ENCODE data around the gene CCL4. TPM values are rescaled to one million over a fixed set of nuclear protein-coding genes. Genes with fewer than 3 reads are reported as not detected.
"Not testable (repeated sequence)": the region's sequence is repeated elsewhere in the genome, so short reads cannot be mapped to it uniquely, and the experiment has no call there.

CCL4 gene
- total and polyA plus RNA-seq, 4 donors = 1.7 to 4.6 (median 2.8) TPM

DNA sequence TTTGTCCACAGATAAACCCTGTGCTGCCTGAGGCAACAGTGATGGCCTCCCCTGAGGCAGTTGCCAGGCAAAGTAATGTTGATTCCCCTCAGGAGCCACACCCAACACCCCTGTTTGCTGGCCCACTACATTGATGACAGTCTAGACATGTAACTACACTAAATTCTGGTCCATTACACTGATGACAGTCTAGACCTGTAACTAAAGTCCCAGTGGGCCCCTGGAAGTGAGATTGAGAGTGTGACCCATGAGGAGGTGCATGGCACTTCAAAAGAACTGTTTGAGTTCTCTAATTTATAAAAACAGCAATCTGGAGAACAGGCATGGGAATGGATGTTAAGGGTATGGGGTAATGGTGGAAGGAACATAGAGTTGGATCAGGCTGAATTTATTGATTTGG lies 8.9 kb downstream of the CCL4 start (continued):
- TF ChIP-seq, protein P1, sequence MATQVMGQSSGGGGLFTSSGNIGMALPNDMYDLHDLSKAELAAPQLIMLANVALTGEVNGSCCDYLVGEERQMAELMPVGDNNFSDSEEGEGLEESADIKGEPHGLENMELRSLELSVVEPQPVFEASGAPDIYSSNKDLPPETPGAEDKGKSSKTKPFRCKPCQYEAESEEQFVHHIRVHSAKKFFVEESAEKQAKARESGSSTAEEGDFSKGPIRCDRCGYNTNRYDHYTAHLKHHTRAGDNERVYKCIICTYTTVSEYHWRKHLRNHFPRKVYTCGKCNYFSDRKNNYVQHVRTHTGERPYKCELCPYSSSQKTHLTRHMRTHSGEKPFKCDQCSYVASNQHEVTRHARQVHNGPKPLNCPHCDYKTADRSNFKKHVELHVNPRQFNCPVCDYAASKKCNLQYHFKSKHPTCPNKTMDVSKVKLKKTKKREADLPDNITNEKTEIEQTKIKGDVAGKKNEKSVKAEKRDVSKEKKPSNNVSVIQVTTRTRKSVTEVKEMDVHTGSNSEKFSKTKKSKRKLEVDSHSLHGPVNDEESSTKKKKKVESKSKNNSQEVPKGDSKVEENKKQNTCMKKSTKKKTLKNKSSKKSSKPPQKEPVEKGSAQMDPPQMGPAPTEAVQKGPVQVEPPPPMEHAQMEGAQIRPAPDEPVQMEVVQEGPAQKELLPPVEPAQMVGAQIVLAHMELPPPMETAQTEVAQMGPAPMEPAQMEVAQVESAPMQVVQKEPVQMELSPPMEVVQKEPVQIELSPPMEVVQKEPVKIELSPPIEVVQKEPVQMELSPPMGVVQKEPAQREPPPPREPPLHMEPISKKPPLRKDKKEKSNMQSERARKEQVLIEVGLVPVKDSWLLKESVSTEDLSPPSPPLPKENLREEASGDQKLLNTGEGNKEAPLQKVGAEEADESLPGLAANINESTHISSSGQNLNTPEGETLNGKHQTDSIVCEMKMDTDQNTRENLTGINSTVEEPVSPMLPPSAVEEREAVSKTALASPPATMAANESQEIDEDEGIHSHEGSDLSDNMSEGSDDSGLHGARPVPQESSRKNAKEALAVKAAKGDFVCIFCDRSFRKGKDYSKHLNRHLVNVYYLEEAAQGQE (IDR thresholded peaks at IDR 0.05) = no peak
- TF ChIP-seq HNF4A (conservative IDR thresholded peaks at IDR 0.05) = no peak
- TF ChIP-seq, protein P2, sequence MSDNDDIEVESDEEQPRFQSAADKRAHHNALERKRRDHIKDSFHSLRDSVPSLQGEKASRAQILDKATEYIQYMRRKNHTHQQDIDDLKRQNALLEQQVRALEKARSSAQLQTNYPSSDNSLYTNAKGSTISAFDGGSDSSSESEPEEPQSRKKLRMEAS (IDR thresholded peaks at IDR 0.05) = no peak
- no peak for TF ChIP-seq FOXA2 (IDR thresholded peaks at IDR 0.05)

DNA sequence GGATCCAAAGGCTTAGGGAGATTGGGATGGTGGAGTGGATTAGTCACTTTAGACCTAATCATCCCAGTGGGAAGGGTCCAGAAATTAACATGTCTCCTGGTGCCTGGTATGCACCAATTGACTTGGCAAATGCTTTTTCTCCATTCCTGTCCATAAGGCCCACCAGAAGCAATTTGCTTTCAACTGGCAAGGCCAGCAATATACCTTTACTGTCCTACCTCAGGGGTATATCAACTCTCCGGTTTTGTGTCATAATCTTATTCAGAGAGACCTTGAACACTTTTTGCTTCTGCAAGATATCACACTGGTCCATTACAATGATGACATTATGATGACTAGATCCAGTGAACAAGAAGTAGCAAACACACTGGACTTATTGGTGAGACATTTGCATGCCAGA lies 9.5 kb downstream of the CCL4 start:
- not testable (repeated sequence) for H3K36me3 ChIP-seq (ENCODE audit: control insufficient read depth in 4 of 4, insufficient read depth in 3 of 4, low read depth in 1 of 4, low read length in 3 of 4); H3K4me1 ChIP-seq (ENCODE audit: control insufficient read depth in 4 of 4, insufficient read depth in 4 of 4, low read length in 3 of 4); H3K27ac ChIP-seq (ENCODE audit: low read depth in 1 of 2, low read length in 2 of 2); H3K4me3 ChIP-seq (ENCODE audit: low read depth in 1 of 3, low read length in 3 of 3); DNase-seq (ENCODE audit: low spot score); H3K27me3 ChIP-seq (ENCODE audit: control insufficient read depth in 4 of 4, insufficient read depth in 4 of 4, low read length in 3 of 4); H3K9ac ChIP-seq (ENCODE audit: low read depth in 1 of 2, low read length in 2 of 2); H3K9me3 ChIP-seq (ENCODE audit: control insufficient read depth in 4 of 4, low read length in 3 of 4)
- 95% methylated on average over 1 of the region's 1 CpG for whole genome bisulfite sequencing

DNA sequence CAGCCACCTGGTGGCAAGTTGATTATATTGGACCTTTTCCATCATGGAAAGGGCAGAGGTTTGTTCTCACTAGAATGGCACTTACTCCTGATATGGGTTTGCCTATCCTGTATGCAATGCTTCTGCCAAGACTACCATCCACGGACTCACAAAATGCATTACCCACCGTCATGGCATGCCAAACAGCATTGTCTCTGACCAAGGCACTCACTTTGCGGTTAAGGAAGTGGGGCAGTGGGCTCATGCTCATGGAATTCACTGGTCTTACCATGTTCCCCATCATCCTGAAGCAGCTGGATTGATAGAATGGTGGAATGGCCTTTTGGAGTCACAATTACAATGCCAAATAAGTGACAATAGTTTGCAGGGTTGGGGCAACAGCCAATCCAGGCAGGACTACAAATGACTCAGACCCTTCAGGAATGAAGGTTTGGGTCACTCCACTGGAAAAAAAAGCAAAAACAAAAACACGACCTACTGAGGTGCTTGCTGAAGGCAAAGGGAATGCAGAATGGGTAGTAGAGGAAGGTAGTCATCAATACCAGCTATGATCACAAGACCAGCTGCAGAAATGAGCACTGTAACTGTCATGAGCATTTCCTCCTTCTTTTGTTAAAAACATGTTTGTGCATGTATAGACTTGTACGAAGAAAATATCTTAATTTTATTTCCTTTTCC lies 11.5 kb downstream of the CCL4 start:
- not testable (repeated sequence) for H3K4me3 ChIP-seq (ENCODE audit: low read depth in 1 of 3, low read length in 3 of 3); H3K36me3 ChIP-seq (ENCODE audit: control insufficient read depth in 4 of 4, insufficient read depth in 3 of 4, low read depth in 1 of 4, low read length in 3 of 4); H3K27me3 ChIP-seq (ENCODE audit: control insufficient read depth in 4 of 4, insufficient read depth in 4 of 4, low read length in 3 of 4); H3K27ac ChIP-seq (ENCODE audit: low read depth in 1 of 2, low read length in 2 of 2); H3K9me3 ChIP-seq (ENCODE audit: control insufficient read depth in 4 of 4, low read length in 3 of 4); H3K4me1 ChIP-seq (ENCODE audit: control insufficient read depth in 4 of 4, insufficient read depth in 4 of 4, low read length in 3 of 4); H3K9ac ChIP-seq (ENCODE audit: low read depth in 1 of 2, low read length in 2 of 2); DNase-seq (ENCODE audit: low spot score)
- 90% methylated on average over 5 of the region's 5 CpGs for WGBS

DNA sequence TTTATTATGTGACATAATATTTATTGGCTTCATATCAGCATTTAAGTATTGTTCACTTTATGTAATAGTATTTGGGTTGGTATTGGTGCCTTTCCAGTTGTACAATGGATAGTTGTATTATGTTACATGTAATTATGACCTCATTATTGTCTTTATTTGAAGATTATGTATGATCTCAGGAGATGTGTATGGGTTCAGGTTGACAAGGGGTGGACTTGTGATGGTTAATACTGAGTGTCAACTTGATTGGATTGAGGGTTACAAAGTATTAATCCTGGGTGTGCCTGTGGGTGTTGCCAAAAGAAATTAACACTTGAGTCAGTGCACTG lies 12.0 kb downstream of the CCL4 start:
- not testable (repeated sequence) for DNase-seq (ENCODE audit: low spot score); H3K27ac ChIP-seq (ENCODE audit: low read depth in 1 of 2, low read length in 2 of 2); H3K9ac ChIP-seq (ENCODE audit: low read depth in 1 of 2, low read length in 2 of 2); H3K4me1 ChIP-seq (ENCODE audit: control insufficient read depth in 4 of 4, insufficient read depth in 4 of 4, low read length in 3 of 4); H3K4me3 ChIP-seq (ENCODE audit: low read depth in 1 of 3, low read length in 3 of 3); H3K36me3 ChIP-seq (ENCODE audit: control insufficient read depth in 4 of 4, insufficient read depth in 3 of 4, low read depth in 1 of 4, low read length in 3 of 4); H3K9me3 ChIP-seq (ENCODE audit: control insufficient read depth in 4 of 4, low read length in 3 of 4); H3K27me3 ChIP-seq (ENCODE audit: control insufficient read depth in 4 of 4, insufficient read depth in 4 of 4, low read length in 3 of 4)

DNA sequence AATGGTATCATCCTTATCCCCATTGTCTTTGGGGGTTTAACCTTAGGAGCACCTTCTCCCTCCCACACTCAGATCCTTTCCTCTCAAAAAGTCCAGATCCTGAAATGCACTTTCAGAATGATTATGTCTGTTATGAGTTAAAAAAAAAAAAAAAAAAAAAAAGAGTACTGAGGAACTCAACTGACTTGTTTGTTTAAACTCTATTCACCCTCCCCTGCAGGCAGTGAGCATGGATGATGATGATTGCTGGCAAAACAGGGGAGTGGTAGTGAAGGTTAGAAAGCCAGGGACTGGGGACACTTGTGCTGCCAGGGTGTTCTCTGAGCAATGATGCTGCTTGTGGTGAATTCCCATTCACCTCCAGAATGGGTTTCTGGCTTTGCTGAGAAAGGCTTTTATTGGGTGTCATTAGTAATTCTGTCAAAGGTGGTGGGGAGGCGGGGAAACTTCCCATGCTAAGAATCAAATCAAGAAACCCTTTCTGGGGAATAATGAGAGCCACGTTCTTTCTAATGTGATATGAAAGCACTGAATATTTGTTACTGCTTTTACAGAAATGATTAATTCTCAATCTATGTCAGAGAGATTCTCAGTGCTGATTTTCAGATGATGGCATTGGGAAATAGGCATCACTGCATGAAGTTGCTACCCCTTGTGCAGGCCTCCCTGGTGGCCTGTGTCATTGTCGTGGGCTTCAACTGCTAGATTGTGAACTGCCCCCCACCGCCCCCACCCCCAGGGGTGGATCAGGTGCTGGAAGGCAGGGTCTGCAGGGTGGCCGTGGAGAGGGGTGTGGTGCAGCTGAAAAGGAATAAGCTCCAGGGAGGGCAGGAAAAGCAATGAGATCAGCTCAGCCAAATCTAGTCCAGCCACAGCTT lies 14.1 kb downstream of the CCL4 start:
- no peak overlapping the region for H3K9ac ChIP-seq (ENCODE audit: low read depth in 1 of 2, low read length in 2 of 2)
- H3K36me3 ChIP-seq (ENCODE audit: control insufficient read depth in 4 of 4, insufficient read depth in 3 of 4, low read depth in 1 of 4, low read length in 3 of 4) = no peaks in the 10 kb centered on the region
- H3K27me3 ChIP-seq (ENCODE audit: control insufficient read depth in 4 of 4, insufficient read depth in 4 of 4, low read length in 3 of 4) = no peaks in the 10 kb centered on the region
- H3K4me3 ChIP-seq (ENCODE audit: low read depth in 1 of 3, low read length in 3 of 3) = no peak overlapping the region
- H3K27ac ChIP-seq (ENCODE audit: low read depth in 1 of 2, low read length in 2 of 2) = no peak overlapping the region
- TF ChIP-seq RAD21 (IDR thresholded peaks at IDR 0.05) = no peak
- 62% methylated on average over 5 of the region's 5 CpGs for WGBS
- no peaks in the 10 kb centered on the region for H3K9me3 ChIP-seq (ENCODE audit: control insufficient read depth in 4 of 4, low read length in 3 of 4)
- H3K4me1 ChIP-seq (ENCODE audit: control insufficient read depth in 4 of 4, insufficient read depth in 4 of 4, low read length in 3 of 4) = peaks cover 0 to 2% (median 0%) of the 10 kb centered on the region in 4 donors
- DNase-seq (ENCODE audit: low spot score) = no peak
